Astrocyte of the cerebellum (primary cell): Measurements from ENCODE around the gene GNG14.

Experiments used
- DNase-seq: peaks from one replicate; pipeline ENCODE4 v3.0.0-alpha.2; 2011; ENCODE audit warnings: low read depth
- H3K4me3 ChIP-seq: 2 replicates; pipeline ENCODE4 v1.5.1; 2011; ENCODE audit warnings: mild to moderate bottlenecking, low read depth, low read length, moderate library complexity
- in situ Hi-C: cut with HindIII; loops from 2 replicates; pipeline ENCODE4 v1.10.0; 2017; ENCODE audit warnings: low sequenced_read_pairs
- TF ChIP-seq, protein P1 (sequence below): IDR thresholded peaks from 2 replicates; pipeline ENCODE4 v1.5.1; 2012; ENCODE audit warnings: low read length, low read depth, moderate library complexity, mild to moderate bottlenecking; ENCODE audit errors: missing control alignments

GNG14 gene

DNA sequence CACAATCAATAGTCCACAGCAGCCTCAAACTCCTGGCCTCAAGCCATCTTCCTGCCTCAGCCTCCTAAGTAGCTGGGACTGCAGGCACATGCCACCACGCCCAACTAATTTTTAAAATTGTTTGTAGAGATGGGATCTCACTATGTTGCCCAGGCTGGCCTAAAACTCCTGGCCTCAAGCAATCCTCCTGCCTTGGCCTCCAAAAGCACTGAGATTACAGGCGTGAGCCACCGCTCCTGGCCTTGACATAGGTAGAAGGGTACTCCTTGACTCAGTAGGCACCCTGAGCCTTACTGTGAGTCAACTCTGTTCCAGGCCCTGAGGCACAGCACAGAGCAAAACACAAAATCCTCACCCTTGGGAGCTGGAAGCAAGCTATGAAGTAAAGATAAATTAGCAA is 28.1 kb downstream of the GNG14 start:
- in situ Hi-C loops: no loop called here

DNA sequence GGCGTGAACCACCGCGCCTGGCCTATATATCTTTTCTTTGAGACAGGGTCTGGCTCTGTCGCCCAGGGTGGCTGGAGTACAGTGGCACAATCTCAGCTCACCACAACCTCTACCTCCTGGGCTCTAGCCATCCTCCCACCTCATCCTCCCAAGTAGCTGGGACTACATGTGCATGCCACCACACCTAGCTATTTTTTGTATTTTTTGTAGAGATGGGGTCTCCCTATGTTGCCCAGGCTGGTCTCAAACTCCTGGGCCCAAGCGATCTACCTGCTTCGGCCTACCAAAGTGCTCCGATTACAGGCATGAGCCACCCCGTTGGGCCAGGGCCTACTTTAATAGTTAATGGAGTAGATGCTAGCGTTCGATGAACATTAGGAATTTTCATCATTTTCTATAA is 32.5 kb downstream of the GNG14 start:
- in situ Hi-C loops: no loop called here
- peak overlapping the region; percentile 82 for H3K4me3 ChIP-seq
- DNase-seq: no peak
- TF ChIP-seq, protein P1, sequence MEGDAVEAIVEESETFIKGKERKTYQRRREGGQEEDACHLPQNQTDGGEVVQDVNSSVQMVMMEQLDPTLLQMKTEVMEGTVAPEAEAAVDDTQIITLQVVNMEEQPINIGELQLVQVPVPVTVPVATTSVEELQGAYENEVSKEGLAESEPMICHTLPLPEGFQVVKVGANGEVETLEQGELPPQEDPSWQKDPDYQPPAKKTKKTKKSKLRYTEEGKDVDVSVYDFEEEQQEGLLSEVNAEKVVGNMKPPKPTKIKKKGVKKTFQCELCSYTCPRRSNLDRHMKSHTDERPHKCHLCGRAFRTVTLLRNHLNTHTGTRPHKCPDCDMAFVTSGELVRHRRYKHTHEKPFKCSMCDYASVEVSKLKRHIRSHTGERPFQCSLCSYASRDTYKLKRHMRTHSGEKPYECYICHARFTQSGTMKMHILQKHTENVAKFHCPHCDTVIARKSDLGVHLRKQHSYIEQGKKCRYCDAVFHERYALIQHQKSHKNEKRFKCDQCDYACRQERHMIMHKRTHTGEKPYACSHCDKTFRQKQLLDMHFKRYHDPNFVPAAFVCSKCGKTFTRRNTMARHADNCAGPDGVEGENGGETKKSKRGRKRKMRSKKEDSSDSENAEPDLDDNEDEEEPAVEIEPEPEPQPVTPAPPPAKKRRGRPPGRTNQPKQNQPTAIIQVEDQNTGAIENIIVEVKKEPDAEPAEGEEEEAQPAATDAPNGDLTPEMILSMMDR: no peak

More for the DNA sequence above, 28.1 kb downstream of the GNG14 start:
- TF ChIP-seq, protein P1: no peak
- H3K4me3 ChIP-seq: no peak overlapping the region
- no peak for DNase-seq

DNA sequence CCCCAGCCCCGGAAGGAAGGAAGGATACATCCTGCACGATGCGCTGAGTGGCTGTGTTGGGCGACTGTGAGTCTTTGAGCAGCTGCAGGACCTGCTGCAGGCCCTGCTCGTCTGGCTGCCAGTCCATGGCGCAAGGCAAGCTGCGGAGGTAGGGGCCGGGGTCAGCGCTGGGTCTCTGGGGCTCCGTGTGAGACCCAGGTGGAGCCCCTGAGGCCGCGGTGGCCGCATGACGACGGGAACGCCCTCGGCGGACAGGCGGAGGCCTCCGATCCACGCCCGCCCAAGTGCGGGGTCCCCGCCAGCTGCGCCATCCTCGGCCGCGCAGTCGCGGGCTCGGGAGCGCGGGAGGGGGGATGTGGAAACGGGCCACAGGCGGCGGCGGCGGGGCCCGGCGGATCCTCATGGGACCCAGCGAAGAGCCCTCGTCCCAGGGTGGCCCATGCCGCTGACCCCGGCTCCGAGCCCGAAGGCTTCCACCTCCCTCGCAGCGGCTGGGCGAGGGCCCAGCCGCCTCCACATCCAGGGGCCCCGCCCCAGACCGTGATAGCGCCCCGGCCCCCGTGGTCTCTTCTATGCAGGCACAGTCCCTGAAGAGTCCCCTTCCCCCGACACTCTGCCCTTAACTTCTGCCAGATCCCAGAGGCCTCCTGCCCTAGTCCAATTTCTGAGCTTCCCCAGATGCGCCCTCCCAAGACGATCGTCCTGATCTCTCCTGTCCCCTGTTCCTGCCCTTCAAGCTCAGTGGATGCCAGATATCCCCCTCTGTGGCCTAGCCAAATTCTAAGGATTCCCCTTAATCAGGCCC is 33.3 kb downstream of the GNG14 start:
- no peak for DNase-seq

DNA sequence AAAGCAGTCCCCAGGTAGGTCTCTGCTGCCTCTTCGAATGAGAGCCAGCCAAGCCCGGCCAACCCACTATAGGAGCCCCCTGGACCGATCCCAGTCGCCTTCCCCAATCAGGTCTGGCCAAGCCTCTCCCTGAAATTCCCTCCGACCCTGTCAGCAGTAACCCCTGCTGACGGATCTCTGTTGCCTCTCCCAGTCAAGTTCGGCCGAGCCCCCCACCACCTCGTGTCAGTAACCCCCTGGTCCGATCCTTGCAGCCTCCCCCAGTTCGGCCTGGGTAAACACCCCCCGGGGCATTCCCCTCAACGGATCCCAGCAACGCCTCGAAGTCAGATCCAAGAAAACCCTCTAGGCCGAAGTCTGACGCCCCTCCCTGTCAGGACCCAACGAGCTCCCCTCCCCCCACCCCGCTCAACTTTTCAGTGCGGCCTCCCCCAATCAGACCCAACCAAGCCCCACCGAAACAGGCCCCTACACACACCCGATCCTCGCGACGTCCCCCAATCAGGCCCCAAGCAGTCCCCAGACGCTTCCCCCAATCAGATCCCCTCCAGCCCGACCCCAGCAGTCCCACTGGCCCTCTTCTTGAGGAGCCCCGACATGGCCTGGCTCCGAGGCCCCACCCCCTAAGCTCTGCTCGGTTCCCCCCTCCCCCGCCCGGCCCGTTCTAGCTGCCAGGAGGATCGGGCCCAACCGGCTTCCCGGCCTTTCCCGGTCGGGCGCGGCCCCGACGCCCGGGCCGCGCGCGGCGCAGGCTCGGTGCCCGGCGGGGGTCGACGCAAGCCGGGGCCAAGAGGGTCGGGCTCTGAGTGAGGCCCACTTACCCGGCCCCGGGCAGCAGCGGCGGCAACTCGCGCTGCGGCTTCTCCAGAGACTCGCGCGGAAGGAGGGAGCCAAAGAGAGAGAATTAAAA is 34.1 kb downstream of the GNG14 start:
- H3K4me3 ChIP-seq: peak overlapping the region; percentile 82
- in situ Hi-C loops: no loop called here
- DNase-seq: no peak
- TF ChIP-seq, protein P1: no peak

More for the DNA sequence above, 33.3 kb downstream of the GNG14 start:
- H3K4me3 ChIP-seq: peak overlapping the region; percentile 82
- in situ Hi-C loops: no loop called here
- TF ChIP-seq, protein P1: no peak

DNA sequence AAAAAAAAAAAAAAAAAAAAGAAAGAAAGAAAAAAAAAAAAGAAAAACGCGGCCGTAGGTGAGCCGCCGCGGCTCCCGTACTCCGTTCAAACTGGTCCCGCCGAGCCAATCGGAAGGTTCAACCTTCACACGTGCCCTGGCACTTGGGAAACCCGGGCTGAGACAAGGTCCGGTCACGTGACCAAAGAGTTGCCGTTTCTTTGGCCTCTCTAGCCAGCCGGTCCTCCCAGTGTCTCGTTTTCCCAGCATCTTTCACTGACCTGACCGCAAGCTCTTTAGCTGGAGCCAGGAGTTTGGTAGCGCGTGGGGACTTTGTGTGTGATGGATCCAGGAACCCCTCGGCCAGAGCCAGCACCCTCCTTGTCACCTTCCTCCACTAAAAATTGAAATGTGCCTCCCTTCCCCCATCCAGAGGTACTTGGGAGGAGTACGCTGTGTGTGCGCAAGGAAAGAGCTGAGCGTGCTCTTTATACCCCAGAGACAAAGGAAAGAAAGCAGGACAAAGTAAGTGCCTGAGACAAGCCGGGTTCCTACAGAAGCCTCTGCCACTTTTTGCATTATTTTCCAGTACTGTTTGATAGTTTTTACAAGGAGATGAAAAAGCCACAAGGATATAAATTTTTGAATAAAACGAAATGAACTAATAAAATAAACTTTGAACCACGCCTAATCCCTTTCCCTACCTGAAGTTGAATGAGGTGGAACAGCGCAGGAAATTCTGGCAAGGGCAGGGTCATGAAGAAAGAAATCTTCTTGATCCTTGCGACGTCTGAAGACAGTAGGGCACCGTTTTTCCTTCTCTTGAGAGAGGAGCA is 35.0 kb downstream of the GNG14 start:
- in situ Hi-C loops: no loop called here
- peak; percentile 99 for DNase-seq
- H3K4me3 ChIP-seq: peak overlapping the region; percentile 82
- TF ChIP-seq, protein P1: no peak

DNA sequence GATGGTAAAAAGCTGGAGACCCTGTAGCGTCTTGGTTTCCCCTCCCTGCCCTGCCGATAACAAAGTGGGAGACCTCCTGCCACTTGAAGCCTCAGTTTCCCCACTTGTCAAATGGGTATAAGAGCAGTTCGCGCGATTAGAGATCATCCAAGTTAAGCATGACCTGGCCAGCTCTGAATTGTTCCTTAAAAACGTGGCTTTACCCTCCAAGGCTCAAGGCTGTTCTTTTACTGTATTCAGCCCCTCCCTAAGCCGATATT is 35.5 kb downstream of the GNG14 start:
- in situ Hi-C loops: no loop called here
- no peak for DNase-seq
- H3K4me3 ChIP-seq: peak overlapping the region; percentile 82
- TF ChIP-seq, protein P1: no peak
